VCaP (cell line): ENCODE data around the gene AMDHD2.

Experiments used
- H3K27ac ChIP-seq: fragments of 450-650 bp; 2 replicates; pipeline ENCODE4 v1.5.1; 2017
- TF ChIP-seq, protein P1 (sequence below): fragments of 450-650 bp; conservative IDR thresholded peaks from 2 replicates; pipeline ENCODE4 v1.5.1; 2017; ENCODE audit warnings: mild to moderate bottlenecking, moderate library complexity

AMDHD2 gene

GRCh38 chr16:2483939-2484897 is 36.0 kb upstream of the AMDHD2 start:
- TF ChIP-seq, protein P1, sequence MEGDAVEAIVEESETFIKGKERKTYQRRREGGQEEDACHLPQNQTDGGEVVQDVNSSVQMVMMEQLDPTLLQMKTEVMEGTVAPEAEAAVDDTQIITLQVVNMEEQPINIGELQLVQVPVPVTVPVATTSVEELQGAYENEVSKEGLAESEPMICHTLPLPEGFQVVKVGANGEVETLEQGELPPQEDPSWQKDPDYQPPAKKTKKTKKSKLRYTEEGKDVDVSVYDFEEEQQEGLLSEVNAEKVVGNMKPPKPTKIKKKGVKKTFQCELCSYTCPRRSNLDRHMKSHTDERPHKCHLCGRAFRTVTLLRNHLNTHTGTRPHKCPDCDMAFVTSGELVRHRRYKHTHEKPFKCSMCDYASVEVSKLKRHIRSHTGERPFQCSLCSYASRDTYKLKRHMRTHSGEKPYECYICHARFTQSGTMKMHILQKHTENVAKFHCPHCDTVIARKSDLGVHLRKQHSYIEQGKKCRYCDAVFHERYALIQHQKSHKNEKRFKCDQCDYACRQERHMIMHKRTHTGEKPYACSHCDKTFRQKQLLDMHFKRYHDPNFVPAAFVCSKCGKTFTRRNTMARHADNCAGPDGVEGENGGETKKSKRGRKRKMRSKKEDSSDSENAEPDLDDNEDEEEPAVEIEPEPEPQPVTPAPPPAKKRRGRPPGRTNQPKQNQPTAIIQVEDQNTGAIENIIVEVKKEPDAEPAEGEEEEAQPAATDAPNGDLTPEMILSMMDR = no peak
- H3K27ac ChIP-seq = no peak overlapping the region

DNA sequence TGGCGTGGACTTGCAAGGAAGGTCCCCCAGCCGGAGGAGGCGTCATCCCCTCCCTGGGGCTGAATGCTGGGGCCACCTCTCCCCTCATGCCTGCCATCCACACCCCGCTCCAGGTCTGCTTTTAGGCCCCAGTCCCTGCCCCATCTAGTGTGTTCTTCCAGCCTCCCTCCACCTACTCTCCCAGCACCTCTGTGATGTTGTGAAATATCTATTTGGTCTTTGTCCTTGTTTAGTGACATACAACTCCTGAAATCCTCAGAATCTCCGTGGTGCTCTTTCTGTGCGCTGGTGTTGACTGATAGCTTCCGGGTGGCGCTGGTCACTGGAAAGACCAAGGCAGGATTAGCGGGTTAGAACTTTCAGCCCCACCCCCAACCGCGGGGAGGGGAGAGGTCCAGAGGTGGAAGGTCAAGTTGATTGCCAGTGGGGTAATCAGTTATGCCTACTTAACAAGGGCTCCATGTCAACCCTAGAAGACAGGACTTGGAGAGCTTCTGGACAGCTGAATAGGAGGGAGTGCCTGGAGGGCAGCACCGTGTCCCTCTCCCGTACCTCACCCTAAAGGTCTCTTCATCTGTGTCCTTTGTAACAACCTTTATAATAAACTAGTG is 35.2 kb upstream of the AMDHD2 start:
- TF ChIP-seq, protein P1 = no peak
- no peak overlapping the region for H3K27ac ChIP-seq

DNA sequence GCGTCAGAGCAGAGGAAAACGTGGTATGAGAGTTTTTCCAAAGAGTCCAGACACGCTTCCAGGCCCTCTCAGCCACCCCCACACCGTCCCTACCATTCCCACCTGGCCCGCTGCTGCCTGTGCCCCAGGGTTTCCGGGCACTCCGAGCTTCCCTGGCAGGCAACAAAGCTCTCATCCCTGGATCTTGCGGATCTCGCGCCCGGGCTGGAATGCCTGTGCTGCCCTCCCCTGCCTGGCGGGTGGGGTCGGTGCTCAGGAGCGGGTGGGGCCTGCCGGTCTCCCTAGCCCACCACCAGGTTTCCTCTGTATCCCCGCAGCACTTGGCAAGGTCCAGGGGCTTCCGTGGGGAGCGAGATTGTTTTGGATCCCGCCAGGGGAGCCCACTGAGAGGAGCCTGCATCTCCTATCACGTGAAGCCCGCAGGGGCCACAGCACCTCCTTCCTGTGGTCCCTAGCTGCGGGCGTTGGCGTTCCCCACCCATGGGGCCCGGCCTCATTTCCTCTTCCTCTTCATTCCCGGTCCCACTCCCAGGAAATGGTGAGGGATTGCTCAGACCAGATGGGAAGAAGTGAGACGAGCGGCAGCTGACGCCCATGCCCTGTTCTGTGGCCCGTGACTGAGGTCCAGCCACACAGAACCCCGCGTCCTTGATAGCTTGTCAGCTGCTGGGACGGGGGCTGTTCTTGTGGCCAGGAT is 34.2 kb upstream of the AMDHD2 start:
- TF ChIP-seq, protein P1 = no peak
- no peak overlapping the region for H3K27ac ChIP-seq

DNA sequence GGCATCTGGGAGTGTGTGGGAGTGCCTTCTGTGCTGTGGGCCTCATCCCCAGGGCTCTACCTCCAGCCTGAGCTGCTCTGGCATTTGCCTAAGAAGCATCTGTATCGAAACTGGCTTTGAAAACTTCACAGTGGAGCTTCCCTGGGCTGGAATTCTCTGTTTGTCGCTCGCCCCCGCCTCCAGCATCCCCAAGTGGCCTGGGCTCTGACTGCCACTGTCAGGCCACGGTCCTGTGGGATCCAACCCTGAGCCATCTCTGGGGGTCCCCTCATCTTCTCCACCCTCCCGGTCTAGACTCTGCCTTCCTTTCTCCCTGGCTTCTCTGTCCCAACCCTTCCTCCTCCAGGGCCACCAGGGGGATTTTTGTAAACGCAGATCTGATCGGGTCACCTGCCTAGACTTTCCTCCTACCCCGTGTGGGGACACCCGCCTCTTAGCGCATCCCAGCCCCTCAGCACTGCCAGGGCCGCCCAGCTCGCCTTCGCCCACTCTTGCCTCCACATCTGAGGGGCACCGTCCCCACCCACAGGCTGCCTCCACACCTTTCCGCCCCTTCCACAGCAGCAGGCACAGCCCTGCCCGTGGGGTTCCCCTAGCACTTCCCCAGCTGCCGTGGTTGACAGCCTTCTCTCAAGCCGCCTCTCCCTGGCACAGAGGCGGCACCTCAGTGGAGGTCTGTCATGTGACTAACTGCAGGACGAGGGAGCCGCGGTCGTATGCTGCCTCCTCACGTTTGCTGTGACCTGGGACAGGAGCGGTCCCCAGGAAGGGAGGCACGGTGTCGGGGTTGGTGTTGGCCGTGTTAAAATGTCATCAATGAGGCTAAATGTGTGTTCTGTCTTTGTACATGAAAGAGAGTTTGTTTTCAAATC is 33.3 kb upstream of the AMDHD2 start:
- TF ChIP-seq, protein P1 = no peak
- H3K27ac ChIP-seq = no peak overlapping the region

GRCh38 chr16:2487517-2487842 is 32.7 kb upstream of the AMDHD2 start:
- no peak overlapping the region for H3K27ac ChIP-seq
- TF ChIP-seq, protein P1 = no peak

DNA sequence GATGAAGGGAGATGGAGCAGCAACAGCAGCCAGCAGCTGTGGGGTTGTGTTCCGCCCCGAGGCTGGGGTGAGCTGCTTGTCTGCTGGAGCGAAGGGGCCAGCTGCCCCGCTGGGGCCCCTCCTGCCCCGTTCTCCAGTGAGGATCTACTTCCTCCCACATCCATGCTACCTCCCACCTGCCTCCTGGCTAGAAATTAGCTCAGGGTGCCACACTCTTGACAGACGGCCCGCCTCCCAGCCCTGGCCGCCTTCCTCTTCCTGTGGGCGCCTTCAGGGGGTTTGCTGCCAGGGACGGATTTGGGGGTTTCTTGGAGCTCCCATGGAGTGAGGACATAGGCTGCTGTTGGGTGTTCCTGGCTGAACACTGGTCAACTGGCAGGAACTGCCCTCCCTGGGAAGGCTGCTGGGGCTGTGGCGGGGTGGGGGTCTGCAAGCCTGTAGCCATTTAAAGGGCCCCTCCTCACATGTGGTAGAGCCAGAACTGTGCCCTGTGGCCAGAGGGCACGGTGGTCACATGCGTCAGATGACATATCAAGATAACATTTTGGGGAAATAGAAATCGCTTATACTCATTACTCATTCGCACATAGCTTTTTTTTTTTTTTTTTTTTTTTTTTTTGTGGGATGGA is 32.2 kb upstream of the AMDHD2 start:
- TF ChIP-seq, protein P1 = no peak
- H3K27ac ChIP-seq = no peak overlapping the region
